ENCODE results near the gene PRLH.
"Not testable (repeated sequence)": the region's sequence is repeated elsewhere in the genome, so short reads cannot be mapped to it uniquely, and the experiment has no call there.

The PRLH gene

DNA sequence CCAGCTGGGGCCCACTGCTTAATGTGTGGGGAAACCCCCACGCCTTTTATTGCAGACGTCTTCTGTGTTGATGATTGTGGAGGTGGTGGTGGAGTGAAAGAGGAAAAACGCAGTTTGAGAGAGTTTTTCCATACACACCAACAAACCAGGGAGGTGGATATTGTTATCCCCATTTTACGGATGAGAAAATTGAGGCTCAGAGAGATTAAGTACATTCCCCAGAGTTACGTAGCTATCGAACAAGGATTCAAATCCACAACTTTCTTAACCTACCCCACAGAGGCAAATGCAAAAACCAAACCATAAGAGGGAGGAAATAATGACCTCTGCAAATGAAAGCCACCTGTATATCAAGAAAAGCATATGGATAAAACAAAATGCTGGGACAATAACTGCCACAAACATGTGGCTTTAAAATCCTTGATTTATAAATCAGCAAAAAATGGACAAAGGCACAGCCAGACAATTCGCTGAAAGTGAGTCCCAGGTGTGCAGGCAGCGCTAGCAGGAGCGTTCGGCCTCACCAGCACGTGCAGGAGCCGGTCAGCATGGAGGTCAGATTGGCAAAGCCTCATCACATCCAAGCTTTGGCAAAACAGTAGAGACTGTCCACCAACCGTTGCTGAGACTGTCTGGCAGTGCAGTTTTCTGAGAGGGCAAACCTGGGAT is 36.8 kb downstream of the PRLH start:
- no peaks in the 10 kb centered on the region for H3K9me3 ChIP-seq (ENCODE audit: low read depth, low read length)
- H3K4me3 ChIP-seq: peak overlapping the region; percentile 37
- DNase-seq (ENCODE audit: low read depth, low spot score): no peak
- H3K27ac ChIP-seq: no peak overlapping the region
- no peak overlapping the region for H3K9ac ChIP-seq (ENCODE audit: insufficient read length)
- TF ChIP-seq FOXP2 (optimal IDR thresholded peaks at IDR 0.05; ENCODE audit: control extremely low read depth, extremely low read length, insufficient read depth): peak; percentile 70
- no peak for TF ChIP-seq EZH2 (IDR thresholded peaks at IDR 0.05)
- no peaks in the 10 kb centered on the region for H3K36me3 ChIP-seq (ENCODE audit: insufficient read depth, low read length)

DNA sequence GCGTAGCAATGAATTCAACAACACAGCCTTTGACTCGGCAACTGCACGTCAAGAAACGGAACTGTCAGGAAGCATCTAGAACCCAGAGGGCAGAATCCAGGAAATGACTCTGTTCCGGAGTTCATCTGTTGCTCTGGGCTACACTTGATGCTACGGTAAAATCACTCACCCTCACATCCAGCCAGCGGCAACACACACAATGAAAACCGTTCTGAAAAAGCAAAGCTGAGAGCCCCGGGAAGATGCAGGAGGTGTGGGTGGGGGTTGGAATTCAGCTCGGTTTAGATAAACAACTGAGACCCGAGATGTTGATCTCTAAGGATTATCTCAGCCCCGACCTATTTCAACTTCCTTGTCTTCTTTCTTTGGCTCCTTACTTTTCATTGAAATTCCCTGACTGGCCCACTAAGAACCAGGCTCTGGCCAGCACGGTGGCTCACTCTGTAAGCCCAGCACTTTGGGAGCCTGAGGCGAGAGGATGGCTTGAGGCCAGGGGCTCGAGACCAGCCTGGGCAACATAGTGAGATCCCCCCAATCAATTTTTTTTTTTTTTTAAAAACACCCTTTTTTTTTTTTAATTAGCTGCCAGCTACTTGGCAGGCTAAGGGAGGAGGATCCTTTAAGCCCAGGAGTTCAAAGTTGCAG is 37.5 kb downstream of the PRLH start:
- no peak for TF ChIP-seq FOXP2 (optimal IDR thresholded peaks at IDR 0.05; ENCODE audit: control extremely low read depth, extremely low read length, insufficient read depth)
- no peak; the same call in 1 of the 2 replicates for TF ChIP-seq POLR2AphosphoS5 (IDR thresholded peaks at IDR 0.05; ENCODE audit: borderline replicate concordance, low read depth, low read length)
- TF ChIP-seq EZH2 (IDR thresholded peaks at IDR 0.05): no peak
- H3K9me3 ChIP-seq (ENCODE audit: low read depth, low read length): no peaks in the 10 kb centered on the region
- no peak overlapping the region for H3K9ac ChIP-seq (ENCODE audit: insufficient read length)
- DNase-seq (ENCODE audit: low read depth, low spot score): peak; percentile 76
- H3K27ac ChIP-seq: no peak overlapping the region
- no peaks in the 10 kb centered on the region for H3K36me3 ChIP-seq (ENCODE audit: insufficient read depth, low read length)
- H3K4me3 ChIP-seq: peak overlapping the region; percentile 37

DNA sequence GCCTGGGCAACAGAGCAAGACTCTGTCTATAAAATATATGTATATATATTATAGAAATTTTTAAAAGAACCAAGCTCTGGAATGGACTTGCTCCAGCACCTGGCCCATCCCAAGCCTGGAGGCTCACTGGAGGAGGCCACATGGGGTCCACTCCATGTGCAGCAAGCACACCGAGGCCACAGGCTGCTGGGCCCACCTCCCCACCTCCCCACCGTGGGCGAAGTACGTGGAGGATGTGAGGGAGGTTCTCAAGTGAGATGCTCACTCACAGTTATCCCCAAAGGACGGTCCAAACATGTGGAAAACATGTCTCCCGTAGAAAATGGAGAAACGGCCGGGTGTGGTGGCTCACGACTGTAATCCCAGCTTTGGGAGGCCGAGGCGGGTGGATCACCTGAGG is 38.0 kb downstream of the PRLH start:
- H3K4me3 ChIP-seq: no peak overlapping the region
- no peaks in the 10 kb centered on the region for H3K9me3 ChIP-seq (ENCODE audit: low read depth, low read length)
- no peaks in the 10 kb centered on the region for H3K36me3 ChIP-seq (ENCODE audit: insufficient read depth, low read length)
- no peak overlapping the region for H3K27ac ChIP-seq
- H3K9ac ChIP-seq (ENCODE audit: insufficient read length): no peak overlapping the region
- TF ChIP-seq POLR2AphosphoS5 (IDR thresholded peaks at IDR 0.05; ENCODE audit: borderline replicate concordance, low read depth, low read length) (no peak), FOXP2 (optimal IDR thresholded peaks at IDR 0.05; ENCODE audit: control extremely low read depth, extremely low read length, insufficient read depth) (no peak), EZH2 (IDR thresholded peaks at IDR 0.05) (no peak)
- no peak for DNase-seq (ENCODE audit: low read depth, low spot score)

DNA sequence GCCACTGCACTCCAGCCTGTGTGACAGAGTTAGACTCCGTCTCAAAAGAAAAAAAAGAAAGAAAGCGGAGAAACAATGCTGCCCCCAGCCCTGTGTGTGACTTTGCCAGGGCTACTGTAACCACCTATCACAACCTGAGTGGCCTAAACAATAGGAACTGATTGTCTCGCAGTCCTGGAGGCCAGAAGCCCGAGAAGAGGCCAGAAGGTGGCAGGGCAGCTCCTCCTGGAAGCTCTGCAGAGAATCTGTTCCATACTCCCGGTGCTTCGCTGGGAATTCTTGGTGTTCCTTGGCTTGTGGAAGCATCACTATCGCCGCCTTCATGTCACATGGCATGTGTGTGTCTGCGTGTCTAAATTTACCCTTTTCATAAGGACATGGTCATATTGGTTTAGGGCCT is 38.6 kb downstream of the PRLH start:
- no peak overlapping the region for H3K9ac ChIP-seq (ENCODE audit: insufficient read length)
- no peak for DNase-seq (ENCODE audit: low read depth, low spot score)
- H3K4me3 ChIP-seq: no peak overlapping the region
- no peak overlapping the region for H3K27ac ChIP-seq
- TF ChIP-seq EZH2 (IDR thresholded peaks at IDR 0.05): no peak
- TF ChIP-seq FOXP2 (optimal IDR thresholded peaks at IDR 0.05; ENCODE audit: control extremely low read depth, extremely low read length, insufficient read depth): no peak
- TF ChIP-seq POLR2AphosphoS5 (IDR thresholded peaks at IDR 0.05; ENCODE audit: borderline replicate concordance, low read depth, low read length): no peak
- H3K36me3 ChIP-seq (ENCODE audit: insufficient read depth, low read length): no peaks in the 10 kb centered on the region
- H3K9me3 ChIP-seq (ENCODE audit: low read depth, low read length): no peaks in the 10 kb centered on the region

DNA sequence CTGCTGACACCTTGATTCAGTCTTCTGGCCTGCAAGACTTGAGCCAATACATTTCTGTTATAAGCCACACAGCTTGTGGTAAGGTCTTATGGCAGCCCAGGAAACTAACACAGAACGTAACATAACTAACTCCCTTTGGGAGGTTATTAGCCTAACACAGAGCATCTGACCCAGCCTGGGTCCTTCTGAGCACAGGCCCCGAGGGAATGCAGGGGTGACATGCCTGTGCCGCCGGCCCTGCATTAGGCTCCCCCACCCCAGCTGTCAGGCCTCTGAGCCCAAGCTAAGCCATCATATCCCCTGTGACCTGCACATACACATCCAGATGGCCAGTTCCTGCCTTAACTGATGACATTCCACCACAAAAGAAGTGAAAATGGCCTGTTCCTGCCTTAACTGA is 40.1 kb downstream of the PRLH start:
- H3K27ac ChIP-seq; H3K4me3 ChIP-seq; H3K9me3 ChIP-seq (ENCODE audit: low read depth, low read length); DNase-seq (ENCODE audit: low read depth, low spot score); H3K36me3 ChIP-seq (ENCODE audit: insufficient read depth, low read length); H3K9ac ChIP-seq (ENCODE audit: insufficient read length): not testable (repeated sequence)

DNA sequence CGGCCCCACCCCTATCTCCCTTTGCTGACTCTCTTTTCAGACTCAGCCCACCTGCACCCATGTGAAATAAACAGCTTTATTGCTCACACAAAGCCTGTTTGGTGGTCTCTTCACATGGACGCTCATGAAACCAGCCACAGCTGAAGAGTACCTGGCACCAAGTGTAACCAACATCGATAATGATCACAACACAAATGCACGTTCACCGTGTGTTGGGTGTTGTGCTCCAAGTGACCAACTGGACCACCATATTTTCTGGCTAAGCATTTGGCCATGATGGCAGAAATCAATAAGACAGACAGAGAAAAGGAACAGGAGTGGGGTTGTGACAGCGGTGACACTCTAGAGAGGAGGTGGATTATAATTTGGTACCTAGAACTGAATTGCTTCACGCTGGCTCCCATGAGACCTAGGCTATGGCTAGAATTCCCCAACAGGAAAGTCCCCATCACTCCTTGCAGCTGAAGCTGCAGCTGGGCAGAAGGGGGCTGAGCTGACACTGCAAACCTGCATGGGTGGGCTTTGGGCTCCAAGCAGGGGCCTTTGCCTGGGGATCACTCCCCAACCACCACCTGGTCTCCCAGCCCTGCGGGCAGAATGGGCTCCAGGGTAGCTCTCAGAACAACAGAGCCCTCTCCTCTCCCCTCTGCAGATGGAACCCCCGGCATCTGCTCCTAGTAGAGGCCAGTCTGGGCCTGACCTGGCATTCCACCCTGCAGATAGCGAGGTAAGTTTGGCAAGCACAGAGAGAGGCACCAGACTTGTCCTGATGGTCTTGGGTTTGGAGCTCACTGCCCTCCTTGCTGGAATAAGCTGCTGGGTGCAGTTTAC is 46.4 kb downstream of the PRLH start:
- no peak for DNase-seq (ENCODE audit: low read depth, low spot score)
- H3K4me3 ChIP-seq: no peak overlapping the region
- H3K27ac ChIP-seq: no peak overlapping the region
- no peak overlapping the region for H3K9ac ChIP-seq (ENCODE audit: insufficient read length)
- no peak for TF ChIP-seq FOXP2 (optimal IDR thresholded peaks at IDR 0.05; ENCODE audit: control extremely low read depth, extremely low read length, insufficient read depth)
- TF ChIP-seq EZH2 (IDR thresholded peaks at IDR 0.05): no peak
- TF ChIP-seq POLR2AphosphoS5 (IDR thresholded peaks at IDR 0.05; ENCODE audit: borderline replicate concordance, low read depth, low read length): no peak
- no peaks in the 10 kb centered on the region for H3K9me3 ChIP-seq (ENCODE audit: low read depth, low read length)
- no peaks in the 10 kb centered on the region for H3K36me3 ChIP-seq (ENCODE audit: insufficient read depth, low read length)

DNA sequence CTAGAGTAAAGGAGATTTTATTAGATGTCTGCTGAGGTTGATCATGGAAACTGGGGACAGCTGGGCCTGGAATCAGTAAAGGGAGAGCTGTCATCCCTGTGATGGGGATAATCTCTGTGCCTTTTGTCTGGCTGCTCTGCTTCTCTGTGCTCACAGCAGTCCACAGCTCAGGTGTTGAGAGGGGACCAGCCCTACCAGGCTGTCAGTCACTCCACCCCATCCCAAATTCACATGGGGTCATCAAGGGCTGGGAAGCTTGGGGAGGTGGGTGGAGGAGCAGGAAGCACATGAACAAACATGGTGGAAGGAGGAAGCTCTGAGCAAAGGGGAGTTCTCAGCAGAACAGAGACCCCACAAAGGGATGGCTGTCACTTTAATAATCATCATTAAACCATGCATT is 47.3 kb downstream of the PRLH start:
- no peak for TF ChIP-seq FOXP2 (optimal IDR thresholded peaks at IDR 0.05; ENCODE audit: control extremely low read depth, extremely low read length, insufficient read depth)
- no peak for TF ChIP-seq EZH2 (IDR thresholded peaks at IDR 0.05)
- no peak for TF ChIP-seq POLR2AphosphoS5 (IDR thresholded peaks at IDR 0.05; ENCODE audit: borderline replicate concordance, low read depth, low read length)
- no peak overlapping the region for H3K4me3 ChIP-seq
- H3K36me3 ChIP-seq (ENCODE audit: insufficient read depth, low read length): no peaks in the 10 kb centered on the region
- H3K9me3 ChIP-seq (ENCODE audit: low read depth, low read length): no peaks in the 10 kb centered on the region
- DNase-seq (ENCODE audit: low read depth, low spot score): no peak
- H3K27ac ChIP-seq: no peak overlapping the region
- no peak overlapping the region for H3K9ac ChIP-seq (ENCODE audit: insufficient read length)

DNA sequence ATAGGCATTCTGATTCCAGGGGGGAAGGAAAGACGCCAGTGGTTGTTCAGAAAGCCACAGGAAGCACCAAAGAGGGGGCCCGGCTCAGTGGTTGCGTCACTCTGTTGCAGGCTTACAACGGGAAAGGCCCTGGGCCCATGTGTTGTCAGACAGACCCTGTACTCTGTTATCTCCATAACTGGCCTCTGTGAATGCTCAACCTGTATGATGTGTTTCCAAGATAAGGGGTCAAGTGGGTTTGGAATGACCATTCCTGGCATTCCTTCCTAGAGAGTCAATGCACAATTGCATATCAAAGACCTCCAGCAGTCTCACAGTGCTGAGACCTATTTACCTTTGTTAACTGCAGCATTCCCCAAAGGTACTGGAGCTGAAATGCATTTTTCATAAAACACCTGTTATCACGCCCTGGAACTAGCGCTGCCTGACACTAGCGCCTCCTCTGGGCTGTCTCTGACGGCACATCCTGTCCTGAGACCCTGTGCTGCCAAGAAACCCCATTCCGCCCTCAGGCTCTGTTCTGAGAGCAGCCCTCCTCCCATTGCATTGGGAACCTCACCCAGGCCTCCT is 47.9 kb downstream of the PRLH start:
- Histone ChIP-seq H3K9ac (ENCODE audit: insufficient read length) (no peak overlapping the region), H3K36me3 (ENCODE audit: insufficient read depth, low read length) (no peaks in the 10 kb centered on the region), H3K27ac (no peak overlapping the region), H3K4me3 (no peak overlapping the region), H3K9me3 (ENCODE audit: low read depth, low read length) (no peaks in the 10 kb centered on the region)
- no peak for TF ChIP-seq EZH2 (IDR thresholded peaks at IDR 0.05)
- TF ChIP-seq FOXP2 (optimal IDR thresholded peaks at IDR 0.05; ENCODE audit: control extremely low read depth, extremely low read length, insufficient read depth): no peak
- no peak for TF ChIP-seq POLR2AphosphoS5 (IDR thresholded peaks at IDR 0.05; ENCODE audit: borderline replicate concordance, low read depth, low read length)
- DNase-seq (ENCODE audit: low read depth, low spot score): no peak
